ENCODE data around the gene PRR16. TPM values are rescaled to one million over a fixed set of nuclear protein-coding genes. Genes with fewer than 3 reads are reported as not detected.
"Not testable (repeated sequence)": the region's sequence is repeated elsewhere in the genome, so short reads cannot be mapped to it uniquely, and the experiment has no call there.

Gene PRR16
- total and polyA plus RNA-seq, 3 experiments from 2014 or later, result not detected

GRCh38 chr5:120454094-120454798, 9.9 kb upstream of the PRR16 start:
- no peaks in the 10 kb centered on the region for H3K36me3 Mint-ChIP-seq

GRCh38 chr5:120456006-120456405, 8.1 kb upstream of the PRR16 start:
- Mint-ChIP-seq H3K9me3 (peaks cover 0 to 2% (median 0%) of the 10 kb centered on the region in 5 donors), H3K27me3 (peaks cover 0 to 3% of the 10 kb centered on the region in 2 donors)
- POLR2A ChIA-PET, result no interaction called here

More at GRCh38 chr5:120454094-120454798, 9.9 kb upstream of the PRR16 start:
- Histone ChIP-seq H3K4me3 (ENCODE audit: low read length) (no peak overlapping the region), H3K27me3 (ENCODE audit: insufficient read depth, low read length, poor library complexity, severe bottlenecking) (no peaks in the 10 kb centered on the region), H3K4me1 (ENCODE audit: insufficient read depth, low read length) (no peaks in the 10 kb centered on the region), H3K27ac (ENCODE audit: low read depth, low read length) (no peak overlapping the region), H3K9me3 (ENCODE audit: low read length) (no peaks in the 10 kb centered on the region), H3K36me3 (ENCODE audit: insufficient read depth, low read length) (no peaks in the 10 kb centered on the region)
- POLR2A ChIA-PET, result no interaction called here
- Mint-ChIP-seq H3K4me3 (no peak overlapping the region), H3K27ac (no peak overlapping the region), H3K9me3 (peaks cover 0 to 4% (median 0%) of the 10 kb centered on the region in 5 donors), H3K4me1 (peaks cover 4 to 8% (median 5%) of the 10 kb centered on the region in 3 donors), H3K27me3 (no peaks in the 10 kb centered on the region)
- no peak for DNase-seq
- CTCF ChIA-PET, result no interaction called here

GRCh38 chr5:120457839-120458507, 6.1 kb upstream of the PRR16 start:
- Histone ChIP-seq H3K4me3 (ENCODE audit: low read length) (no peak overlapping the region), H3K27ac (ENCODE audit: low read depth, low read length) (no peak overlapping the region), H3K9me3 (ENCODE audit: low read length) (no peaks in the 10 kb centered on the region), H3K4me1 (ENCODE audit: insufficient read depth, low read length) (no peaks in the 10 kb centered on the region), H3K36me3 (ENCODE audit: insufficient read depth, low read length) (no peaks in the 10 kb centered on the region), H3K27me3 (ENCODE audit: insufficient read depth, low read length, poor library complexity, severe bottlenecking) (no peaks in the 10 kb centered on the region)
- Mint-ChIP-seq H3K9me3 (peaks cover 0 to 2% (median 0%) of the 10 kb centered on the region in 5 donors), H3K27ac (peak overlapping the region in 4 of 8 donors; percentile 8 to 83 (median 72)), H3K36me3 (peaks cover 0 to 3% (median 0%) of the 10 kb centered on the region in 3 donors), H3K4me1 (peaks cover 4 to 8% (median 5%) of the 10 kb centered on the region in 3 donors), H3K4me3 (peak overlapping the region; percentile 36 to 84 (median 78)), H3K27me3 (peaks cover 11 to 12% of the 10 kb centered on the region in 2 donors)
- ChIA-PET CTCF (no interaction called here), POLR2A (no interaction called here)
- peak in 2 of 5 donors; percentile 26 to 37 for DNase-seq

More at GRCh38 chr5:120456006-120456405, 8.1 kb upstream of the PRR16 start:
- Histone ChIP-seq H3K4me3 (ENCODE audit: low read length) (no peak overlapping the region), H3K4me1 (ENCODE audit: insufficient read depth, low read length) (no peaks in the 10 kb centered on the region), H3K27me3 (ENCODE audit: insufficient read depth, low read length, poor library complexity, severe bottlenecking) (no peaks in the 10 kb centered on the region), H3K9me3 (ENCODE audit: low read length) (no peaks in the 10 kb centered on the region), H3K27ac (ENCODE audit: low read depth, low read length) (no peak overlapping the region), H3K36me3 (ENCODE audit: insufficient read depth, low read length) (no peaks in the 10 kb centered on the region)
- no peak overlapping the region for H3K4me3 Mint-ChIP-seq
- CTCF ChIA-PET, result no interaction called here
- H3K4me1 Mint-ChIP-seq, result peaks cover 4 to 8% (median 5%) of the 10 kb centered on the region in 3 donors
- H3K27ac Mint-ChIP-seq, result no peak overlapping the region
- DNase-seq, result no peak
- H3K36me3 Mint-ChIP-seq, result no peaks in the 10 kb centered on the region

- Mint-ChIP-seq H3K4me3 (peak overlapping the region in 4 of 7 donors; percentile 78 to 84 (median 80)), H3K27me3 (peaks cover 16 to 17% of the 10 kb centered on the region in 2 donors)
- H3K27ac Mint-ChIP-seq; H3K4me1 Mint-ChIP-seq; CTCF ChIA-PET; H3K27ac ChIP-seq (ENCODE audit: low read depth, low read length); H3K36me3 Mint-ChIP-seq; DNase-seq; H3K4me1 ChIP-seq (ENCODE audit: insufficient read depth, low read length); H3K4me3 ChIP-seq (ENCODE audit: low read length); H3K27me3 ChIP-seq (ENCODE audit: insufficient read depth, low read length, poor library complexity, severe bottlenecking); POLR2A ChIA-PET; H3K36me3 ChIP-seq (ENCODE audit: insufficient read depth, low read length); H3K9me3 ChIP-seq (ENCODE audit: low read length); H3K9me3 Mint-ChIP-seq: not testable (repeated sequence)
Observed at GRCh38 chr5:120458508-120458847, 5.6 kb upstream of the PRR16 start.

- no peak for DNase-seq
- Mint-ChIP-seq H3K9me3 (peaks cover 0 to 5% (median 2%) of the 10 kb centered on the region in 5 donors), H3K4me1 (peaks cover 5 to 12% (median 8%) of the 10 kb centered on the region in 3 donors), H3K36me3 (peaks cover 0 to 4% (median 0%) of the 10 kb centered on the region in 3 donors), H3K27ac (no peak overlapping the region), H3K4me3 (no peak overlapping the region), H3K27me3 (peaks cover 33 to 37% of the 10 kb centered on the region in 2 donors)
- H3K27ac ChIP-seq (ENCODE audit: low read depth, low read length), result no peak overlapping the region
- H3K27me3 ChIP-seq (ENCODE audit: insufficient read depth, low read length, poor library complexity, severe bottlenecking), result peaks cover 4% of the 10 kb centered on the region
- H3K36me3 ChIP-seq (ENCODE audit: insufficient read depth, low read length), result no peaks in the 10 kb centered on the region
- CTCF ChIA-PET, result no interaction called here
- POLR2A ChIA-PET, result no interaction called here
- H3K4me1 ChIP-seq (ENCODE audit: insufficient read depth, low read length), result no peaks in the 10 kb centered on the region
- H3K9me3 ChIP-seq (ENCODE audit: low read length), result no peaks in the 10 kb centered on the region
- H3K4me3 ChIP-seq (ENCODE audit: low read length), result no peak overlapping the region
Observed at GRCh38 chr5:120461251-120461650, 2.8 kb upstream of the PRR16 start.

GRCh38 chr5:120463006-120463680, 957 bp upstream of the PRR16 start:
- POLR2A ChIA-PET, result no interaction called here
- Mint-ChIP-seq H3K27me3 (peaks cover 33 to 44% of the 10 kb centered on the region in 2 donors), H3K36me3 (peaks cover 0 to 4% (median 0%) of the 10 kb centered on the region in 3 donors), H3K27ac (peak overlapping the region in 1 of 8 donors; percentile 74), H3K4me3 (no peak overlapping the region), H3K9me3 (peaks cover 0 to 8% (median 2%) of the 10 kb centered on the region in 5 donors), H3K4me1 (peaks cover 0 to 7% (median 2%) of the 10 kb centered on the region in 3 donors)
- Histone ChIP-seq H3K27me3 (ENCODE audit: insufficient read depth, low read length, poor library complexity, severe bottlenecking) (peaks cover 4% of the 10 kb centered on the region), H3K9me3 (ENCODE audit: low read length) (no peaks in the 10 kb centered on the region), H3K36me3 (ENCODE audit: insufficient read depth, low read length) (no peaks in the 10 kb centered on the region), H3K27ac (ENCODE audit: low read depth, low read length) (no peak overlapping the region), H3K4me1 (ENCODE audit: insufficient read depth, low read length) (no peaks in the 10 kb centered on the region), H3K4me3 (ENCODE audit: low read length) (no peak overlapping the region)
- no peak for DNase-seq
- CTCF ChIA-PET, result interaction anchor here (1.3 kb wide), 1 partner anchor 48 kb away, joined by 3 read pairs; no protein-coding TSS in a partner anchor

- ChIA-PET POLR2A (no interaction called here), CTCF (no interaction called here)
- H3K36me3 ChIP-seq (ENCODE audit: insufficient read depth, low read length), result no peaks in the 10 kb centered on the region
- no peak for DNase-seq
- no peaks in the 10 kb centered on the region for H3K4me1 ChIP-seq (ENCODE audit: insufficient read depth, low read length)
- H3K27me3 ChIP-seq (ENCODE audit: insufficient read depth, low read length, poor library complexity, severe bottlenecking), result peaks cover 4% of the 10 kb centered on the region
- Mint-ChIP-seq H3K36me3 (peaks cover 0 to 4% (median 0%) of the 10 kb centered on the region in 3 donors), H3K27me3 (peaks cover 33 to 44% of the 10 kb centered on the region in 2 donors), H3K4me1 (peaks cover 0 to 7% (median 2%) of the 10 kb centered on the region in 3 donors), H3K9me3 (peaks cover 0 to 8% (median 2%) of the 10 kb centered on the region in 5 donors), H3K4me3 (peak overlapping the region in 3 of 7 donors; percentile 8 to 50 (median 19)), H3K27ac (no peak overlapping the region)
- H3K27ac ChIP-seq (ENCODE audit: low read depth, low read length), result no peak overlapping the region
- no peaks in the 10 kb centered on the region for H3K9me3 ChIP-seq (ENCODE audit: low read length)
- H3K4me3 ChIP-seq (ENCODE audit: low read length), result no peak overlapping the region
Observed at GRCh38 chr5:120464627-120465435, 731 bp downstream of the PRR16 start.

All from CD8-positive, alpha-beta memory T cell (primary cell).